CD8-positive, alpha-beta memory T cell (primary cell): Measurements from ENCODE around the gene SMCO1. TPM values are rescaled to one million over a fixed set of nuclear protein-coding genes. Genes with fewer than 3 reads are reported as not detected.
A peak's percentile ranks its signal among the peaks of the same experiment; 100 is the strongest.

Experiments
- CTCF ChIA-PET: fragments of 350-600 bp; sonication (Branson Sonifier 250); formaldehyde crosslinking; loops from one replicate; lab custom pipeline; 2021; ENCODE audit warnings: antibody characterized with exemption; lab: Charles Lee
- POLR2A ChIA-PET: fragments of 350-600 bp; sonication (Branson Sonifier 250); formaldehyde crosslinking; loops from one replicate; lab custom pipeline; 2021; ENCODE audit warnings: antibody characterized with exemption; lab: Charles Lee
- DNase-seq, 5 donors: peaks; one replicate each; pipeline versions ENCODE4 v3.0.0 to v3.0.0-alpha.2; 2020 to 2022; ENCODE audit warnings: mixed read lengths in 1 of 5
- H3K27ac ChIP-seq: one replicate; pipeline ENCODE4 v1.7.0; 2013; ENCODE audit warnings: low read depth, mild to moderate bottlenecking, low read length, moderate library complexity
- H3K27me3 ChIP-seq: 2 replicates; pipeline ENCODE4 v1.7.0; 2013; ENCODE audit warnings: low read length, mild to moderate bottlenecking; ENCODE audit not compliant: insufficient read depth, poor library complexity, severe bottlenecking
- H3K36me3 ChIP-seq: 2 replicates; pipeline ENCODE4 v1.7.0; 2013; ENCODE audit warnings: mild to moderate bottlenecking, low read length, moderate library complexity; ENCODE audit not compliant: insufficient read depth
- H3K4me1 ChIP-seq: 2 replicates; pipeline ENCODE4 v1.7.0; 2013; ENCODE audit warnings: mild to moderate bottlenecking, low read length, moderate library complexity; ENCODE audit not compliant: insufficient read depth
- H3K4me3 ChIP-seq: 2 replicates; pipeline ENCODE4 v1.7.0; 2013; ENCODE audit warnings: mild to moderate bottlenecking, low read length
- H3K9me3 ChIP-seq: 2 replicates; pipeline ENCODE4 v1.7.0; 2013; ENCODE audit warnings: mild to moderate bottlenecking, low read length
- H3K27ac Mint-ChIP-seq, 8 donors: one replicate each; pipeline ENCODE4 v1.8.0; 2020 to 2021; ENCODE audit warnings: mixed read lengths in 8 of 8, mild to moderate bottlenecking in 6 of 8, inconsistent platforms in 3 of 8, moderate library complexity in 3 of 8
- H3K27me3 Mint-ChIP-seq, 2 donors: one replicate each; pipeline ENCODE4 v1.8.0; 2020 to 2021; ENCODE audit warnings: mixed read lengths in 2 of 2, mild to moderate bottlenecking in 1 of 2, moderate library complexity in 1 of 2
- H3K36me3 Mint-ChIP-seq, 3 donors: one replicate each; pipeline ENCODE4 v1.8.0; 2020 to 2021; ENCODE audit warnings: mixed read lengths in 3 of 3, inconsistent platforms in 1 of 3, mild to moderate bottlenecking in 1 of 3
- H3K4me1 Mint-ChIP-seq, 3 donors: one replicate each; pipeline ENCODE4 v1.8.0; 2020 to 2021; ENCODE audit warnings: mixed read lengths in 3 of 3, inconsistent platforms in 1 of 3, mild to moderate bottlenecking in 1 of 3
- H3K4me3 Mint-ChIP-seq, 7 donors: one replicate each; pipeline ENCODE4 v1.8.0; 2020 to 2021; ENCODE audit warnings: mixed read lengths in 7 of 7, mild to moderate bottlenecking in 6 of 7, moderate library complexity in 4 of 7, inconsistent platforms in 2 of 7
- H3K9me3 Mint-ChIP-seq, 5 donors: one replicate each; pipeline ENCODE4 v1.8.0; 2020 to 2022; ENCODE audit warnings: mixed read lengths in 5 of 5, mild to moderate bottlenecking in 3 of 5, moderate library complexity in 2 of 5, inconsistent platforms in 1 of 5
- polyA plus RNA-seq: library from polyadenylated mRNA; unstranded; fragments of 300-500 nt; fragmentation: Illumina TruSeq; gene quantifications from one replicate; pipeline ENCODE4 v1.2.3, GENCODE V29; 2021
- total RNA-seq, 2 experiments: library from RNA; stranded (reverse); gene quantifications; one replicate each; pipeline ENCODE4 v1.2.3, GENCODE V29; 2021

The SMCO1 gene, protein sequence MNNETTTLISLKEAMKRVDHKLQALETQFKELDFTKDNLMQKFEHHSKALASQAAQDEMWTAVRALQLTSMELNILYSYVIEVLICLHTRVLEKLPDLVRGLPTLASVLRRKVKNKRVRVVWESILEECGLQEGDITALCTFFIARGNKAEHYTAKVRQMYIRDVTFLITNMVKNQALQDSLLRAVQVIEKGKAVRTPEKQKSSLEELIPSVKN
- total RNA-seq (not detected), polyA plus RNA-seq (not detected)

DNA sequence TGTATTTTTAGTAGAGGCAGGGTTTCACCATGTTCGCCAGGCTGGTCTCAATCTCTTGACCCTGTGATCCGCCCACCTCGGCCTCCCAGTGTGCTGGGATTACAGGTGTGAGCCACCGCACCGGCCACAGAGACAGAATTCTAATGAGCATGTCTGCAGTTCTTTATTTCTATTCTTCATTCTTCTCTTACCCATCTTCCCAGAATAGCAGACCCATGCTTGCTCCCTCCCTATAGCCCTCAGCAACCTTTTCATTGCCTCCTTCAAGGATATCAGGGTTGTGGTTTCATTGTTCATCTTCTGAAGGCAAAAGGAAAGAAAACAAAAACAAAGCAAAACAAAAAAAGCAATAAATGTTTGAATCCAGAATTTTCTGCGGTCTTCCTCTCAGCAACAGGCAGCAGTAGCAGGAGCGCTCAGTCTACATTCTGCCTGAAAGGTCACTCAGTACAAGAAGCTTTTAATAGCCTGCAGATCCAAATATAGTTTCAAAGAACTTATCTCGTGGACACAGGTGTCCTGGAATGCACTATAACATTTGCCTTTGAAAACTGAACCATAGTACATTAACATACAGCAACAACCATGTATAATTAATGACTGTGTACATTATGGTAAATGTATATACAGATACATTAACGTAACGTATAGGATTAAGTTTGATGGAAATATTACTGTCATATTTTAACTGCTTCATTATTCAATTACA is at the start of gene SMCO1:
TSS of gene SMCO1 (minus strand) at position 434 of the 709 bp plus-strand sequence. CDS start at position 297, 137 bp downstream.
- Mint-ChIP-seq H3K9me3 (peaks cover 13 to 30% (median 27%) of the 10 kb centered on the region in 5 donors), H3K27ac (no peak within 1 kb of the TSS), H3K36me3 (peaks cover 0 to 14% (median 3%) of the 10 kb centered on the region in 3 donors), H3K4me3 (no peak within 1 kb of the TSS), H3K4me1 (peaks cover 0 to 1% (median 0%) of the 10 kb centered on the region in 3 donors), H3K27me3 (peaks cover 0 to 9% of the 10 kb centered on the region in 2 donors)
- CTCF ChIA-PET, result no interaction called here
- peaks cover 21% of the 10 kb centered on the region for H3K9me3 ChIP-seq
- POLR2A ChIA-PET, result no interaction called here
- H3K36me3 ChIP-seq, result no peaks in the 10 kb centered on the region
- DNase-seq, result no peak
- H3K4me3 ChIP-seq, result no peak within 1 kb of the TSS
- no peaks in the 10 kb centered on the region for H3K27me3 ChIP-seq
- peak within 1 kb of the TSS; percentile 59 for H3K27ac ChIP-seq
- H3K4me1 ChIP-seq, result no peaks in the 10 kb centered on the region

DNA sequence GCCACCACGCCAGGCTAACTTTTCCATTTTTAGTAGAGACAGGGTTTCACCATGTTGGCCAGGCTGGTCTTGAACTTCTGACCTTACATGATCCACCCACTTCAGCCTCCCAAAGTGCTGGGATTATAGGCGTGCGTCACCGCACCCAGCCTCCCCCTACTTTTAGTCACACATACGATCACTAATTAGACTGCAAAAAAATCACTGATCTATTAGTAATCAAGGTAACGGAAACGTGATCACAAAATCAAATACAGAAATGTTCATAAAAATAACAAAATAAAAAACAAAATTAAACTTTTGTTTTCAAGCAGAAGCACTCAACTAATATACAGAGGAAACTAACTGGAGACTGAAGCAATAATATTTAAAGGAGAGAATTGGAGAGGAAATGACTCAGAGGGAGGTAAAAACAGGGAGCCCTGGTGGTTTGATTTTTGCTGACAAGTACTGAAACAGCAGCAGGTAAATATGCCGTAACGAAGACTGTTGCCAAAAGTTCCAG is 48.6 kb upstream of the SMCO1 start:
- Histone ChIP-seq H3K27ac (peak overlapping the region; percentile 13), H3K4me3 (no peak overlapping the region), H3K4me1 (peaks cover 26% of the 10 kb centered on the region), H3K27me3 (no peaks in the 10 kb centered on the region), H3K36me3 (peaks cover 9% of the 10 kb centered on the region), H3K9me3 (no peaks in the 10 kb centered on the region)
- Mint-ChIP-seq H3K4me1 (peaks cover 29 to 55% (median 36%) of the 10 kb centered on the region in 3 donors), H3K4me3 (peak overlapping the region in 5 of 7 donors; percentile 26 to 60 (median 43)), H3K36me3 (peaks cover 0 to 64% (median 11%) of the 10 kb centered on the region in 3 donors), H3K27me3 (no peaks in the 10 kb centered on the region), H3K9me3 (no peaks in the 10 kb centered on the region), H3K27ac (peak overlapping the region in 7 of 8 donors; percentile 6 to 91 (median 80))
- POLR2A ChIA-PET, result no interaction called here
- DNase-seq, result peak in 1 of 5 donors; percentile 8
- CTCF ChIA-PET, result interaction anchor here (1.1 kb wide), 1 partner anchor 35 kb away, joined by 3 read pairs; no protein-coding TSS in a partner anchor

DNA sequence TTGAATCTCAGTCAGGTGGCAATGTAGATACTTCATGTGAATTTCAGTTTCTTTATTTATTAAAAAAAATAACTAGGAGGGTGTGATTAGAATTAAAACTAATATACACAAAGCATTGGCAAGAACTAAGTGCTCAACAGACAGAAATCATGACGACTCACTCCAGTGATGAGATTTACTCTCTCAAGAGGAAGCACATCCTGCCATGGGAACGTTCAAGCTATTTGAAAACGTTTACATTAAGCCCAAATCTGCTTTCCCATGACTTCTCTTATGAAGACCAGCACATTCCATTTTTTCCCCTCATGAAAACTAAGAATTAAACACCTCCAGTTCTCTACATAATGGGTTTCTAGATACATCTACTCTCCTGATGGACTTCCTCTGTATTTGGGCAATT is 44.7 kb upstream of the SMCO1 start:
- Mint-ChIP-seq H3K9me3 (no peaks in the 10 kb centered on the region), H3K4me1 (peaks cover 18 to 38% (median 21%) of the 10 kb centered on the region in 3 donors), H3K27me3 (no peaks in the 10 kb centered on the region), H3K36me3 (peaks cover 0 to 60% (median 11%) of the 10 kb centered on the region in 3 donors), H3K4me3 (no peak overlapping the region), H3K27ac (no peak overlapping the region)
- Histone ChIP-seq H3K4me1 (peaks cover 13% of the 10 kb centered on the region), H3K27ac (no peak overlapping the region), H3K36me3 (peaks cover 5% of the 10 kb centered on the region), H3K4me3 (no peak overlapping the region), H3K9me3 (no peaks in the 10 kb centered on the region), H3K27me3 (no peaks in the 10 kb centered on the region)
- POLR2A ChIA-PET, result no interaction called here
- DNase-seq, result no peak
- CTCF ChIA-PET, result no interaction called here

DNA sequence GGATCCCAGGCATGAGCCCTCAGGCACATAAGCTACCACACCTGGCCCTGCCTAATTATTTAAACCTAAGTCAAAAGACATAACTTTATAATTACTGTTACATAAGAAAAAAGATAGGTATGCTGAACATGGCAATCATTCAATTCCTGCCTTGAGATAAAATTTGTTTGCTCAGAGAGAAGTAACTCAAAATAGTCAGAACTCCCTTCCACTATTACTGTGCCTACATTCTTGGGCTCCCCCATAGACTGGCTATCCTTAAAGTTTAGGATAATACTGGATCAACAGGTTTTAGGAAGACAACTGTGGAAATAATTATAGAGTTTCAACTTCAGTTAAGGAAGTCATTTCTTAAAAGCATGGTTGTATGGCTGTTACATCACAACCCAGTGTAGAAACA is 43.3 kb upstream of the SMCO1 start:
- H3K4me3 Mint-ChIP-seq, result no peak overlapping the region
- no peaks in the 10 kb centered on the region for H3K27me3 Mint-ChIP-seq
- peaks cover 0 to 61% (median 16%) of the 10 kb centered on the region in 3 donors for H3K36me3 Mint-ChIP-seq

DNA sequence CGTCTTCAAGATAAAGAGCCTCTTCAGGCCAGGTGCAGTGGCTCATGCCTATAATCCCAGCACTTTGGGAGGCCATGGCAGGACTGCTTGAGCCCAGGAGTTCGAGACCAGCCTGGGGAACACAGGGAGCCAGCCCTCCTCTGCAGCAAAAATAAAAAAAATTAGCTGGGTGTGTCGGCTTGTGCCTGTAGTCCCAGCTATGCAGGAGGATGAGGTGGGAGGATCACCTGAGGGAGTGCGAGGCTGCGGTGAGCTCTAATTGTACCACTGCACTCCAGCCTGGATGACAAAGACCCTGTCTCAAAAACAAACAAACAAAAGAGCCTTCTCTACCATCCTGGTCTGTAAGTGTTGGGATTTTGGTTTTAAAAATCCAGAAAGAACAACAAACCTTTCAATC is 42.1 kb upstream of the SMCO1 start:
- Histone ChIP-seq H3K9me3 (no peaks in the 10 kb centered on the region), H3K27ac (no peak overlapping the region), H3K4me3 (no peak overlapping the region), H3K4me1 (peaks cover 3% of the 10 kb centered on the region), H3K27me3 (no peaks in the 10 kb centered on the region), H3K36me3 (peaks cover 5% of the 10 kb centered on the region)
- peaks cover 3 to 21% (median 3%) of the 10 kb centered on the region in 3 donors for H3K4me1 Mint-ChIP-seq
- no peak for DNase-seq
- ChIA-PET POLR2A (no interaction called here), CTCF (interaction anchor here (1.0 kb wide), 1 partner anchor 19 kb away, joined by 4 read pairs; no protein-coding TSS in a partner anchor)
- no peak overlapping the region for H3K4me3 Mint-ChIP-seq
- H3K36me3 Mint-ChIP-seq, result peaks cover 0 to 55% (median 13%) of the 10 kb centered on the region in 3 donors
- H3K27ac Mint-ChIP-seq, result no peak overlapping the region
- no peaks in the 10 kb centered on the region for H3K27me3 Mint-ChIP-seq
- H3K9me3 Mint-ChIP-seq, result no peaks in the 10 kb centered on the region

More for the DNA sequence above, 43.3 kb upstream of the SMCO1 start:
- H3K9me3 Mint-ChIP-seq, result no peaks in the 10 kb centered on the region
- no peaks in the 10 kb centered on the region for H3K27me3 ChIP-seq
- no peak overlapping the region for H3K27ac ChIP-seq
- ChIA-PET CTCF (no interaction called here), POLR2A (no interaction called here)
- peaks cover 8 to 26% (median 8%) of the 10 kb centered on the region in 3 donors for H3K4me1 Mint-ChIP-seq
- no peaks in the 10 kb centered on the region for H3K9me3 ChIP-seq
- no peak for DNase-seq
- H3K4me3 ChIP-seq, result no peak overlapping the region
- peak overlapping the region in 1 of 8 donors; percentile 43 for H3K27ac Mint-ChIP-seq
- peaks cover 3% of the 10 kb centered on the region for H3K4me1 ChIP-seq
- H3K36me3 ChIP-seq, result peaks cover 5% of the 10 kb centered on the region

DNA sequence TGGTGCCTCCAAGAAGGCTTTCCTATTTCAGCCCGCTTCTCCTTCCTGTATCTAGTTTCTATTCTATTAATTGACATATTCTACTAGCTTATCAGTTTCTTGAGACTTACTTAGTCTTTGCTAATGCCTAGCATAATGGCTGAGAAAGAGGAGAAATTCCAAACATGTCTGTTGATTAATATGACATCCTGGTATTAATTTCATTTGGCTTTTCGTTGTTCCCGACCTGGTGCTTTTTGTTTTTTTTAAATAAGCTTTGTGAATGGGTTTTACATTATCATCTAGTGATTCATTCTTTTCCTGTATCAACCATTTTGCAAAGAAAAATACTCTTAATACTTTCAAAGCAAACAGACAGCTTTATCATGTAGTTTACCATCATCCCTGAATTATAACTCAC is 40.1 kb upstream of the SMCO1 start:
- no peaks in the 10 kb centered on the region for H3K9me3 ChIP-seq
- Mint-ChIP-seq H3K27me3 (no peaks in the 10 kb centered on the region), H3K36me3 (peaks cover 0 to 40% (median 5%) of the 10 kb centered on the region in 3 donors), H3K4me3 (no peak overlapping the region), H3K4me1 (peaks cover 3 to 7% (median 3%) of the 10 kb centered on the region in 3 donors), H3K27ac (peak overlapping the region in 2 of 8 donors; percentile 12 to 43), H3K9me3 (peaks cover 0 to 1% (median 0%) of the 10 kb centered on the region in 5 donors)
- ChIA-PET POLR2A (interaction anchor here (1.2 kb wide), 1 partner anchor 13 kb away, joined by 3 read pairs; the partner anchor contains the start of genes FBXO45 and WDR53), CTCF (interaction anchor here (1.1 kb wide), 1 partner anchor 54 kb away, joined by 3 read pairs; no protein-coding TSS in a partner anchor)
- H3K4me1 ChIP-seq, result peaks cover 3% of the 10 kb centered on the region
- H3K4me3 ChIP-seq, result no peak overlapping the region
- DNase-seq, result no peak
- no peaks in the 10 kb centered on the region for H3K36me3 ChIP-seq
- no peaks in the 10 kb centered on the region for H3K27me3 ChIP-seq
- H3K27ac ChIP-seq, result no peak overlapping the region

DNA sequence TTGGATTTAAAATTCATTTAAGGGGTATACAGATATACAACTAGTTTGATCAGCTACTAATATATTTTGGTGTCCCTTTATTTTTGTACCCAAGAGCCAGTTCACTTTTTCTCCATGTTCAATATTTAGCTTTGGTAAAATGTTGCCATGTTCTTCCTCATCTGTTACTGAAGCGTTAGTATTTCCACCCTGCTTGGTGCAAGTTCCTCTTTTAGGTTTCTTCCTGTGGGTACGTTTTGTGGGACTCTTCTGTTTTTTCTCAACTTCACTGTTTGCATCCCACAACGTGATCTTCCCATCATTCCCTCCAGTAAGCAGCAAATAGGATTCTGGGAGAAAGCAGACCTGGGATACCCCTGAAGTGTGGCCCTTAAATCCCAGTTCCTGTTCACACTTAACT is 39.1 kb upstream of the SMCO1 start:
- Mint-ChIP-seq H3K27me3 (no peaks in the 10 kb centered on the region), H3K27ac (peak overlapping the region in 2 of 8 donors; percentile 11 to 71)

More for the DNA sequence above, 39.1 kb upstream of the SMCO1 start:
- H3K9me3 Mint-ChIP-seq, result peaks cover 0 to 9% (median 0%) of the 10 kb centered on the region in 5 donors
- Histone ChIP-seq H3K4me1 (no peaks in the 10 kb centered on the region), H3K4me3 (no peak overlapping the region), H3K27ac (no peak overlapping the region), H3K36me3 (no peaks in the 10 kb centered on the region), H3K9me3 (no peaks in the 10 kb centered on the region), H3K27me3 (no peaks in the 10 kb centered on the region)
- CTCF ChIA-PET, result interaction anchor here (1.1 to 1.2 kb wide), 2 partner anchors 15 to 25 kb away, joined by 3 to 5 read pairs; no protein-coding TSS in a partner anchor
- peaks cover 0 to 32% (median 5%) of the 10 kb centered on the region in 3 donors for H3K36me3 Mint-ChIP-seq
- DNase-seq, result no peak
- POLR2A ChIA-PET, result interaction anchor here (0.6 kb wide), 1 partner anchor 80 kb away, joined by 3 read pairs; no protein-coding TSS in a partner anchor
- no peak overlapping the region for H3K4me3 Mint-ChIP-seq
- peaks cover 1 to 4% (median 3%) of the 10 kb centered on the region in 3 donors for H3K4me1 Mint-ChIP-seq
